Measurements from ENCODE around the gene HNRNPH2.

The HNRNPH2 gene

GRCh38 chrX:101407748-101408531 is at the start of gene HNRNPH2, which contains the start of gene GLA:
Gene HNRNPH2 (plus strand): TSS chrX:101408222. CDS start chrX:101411989, 3,767 bp downstream.
Gene GLA (minus strand): TSS chrX:101407925. CDS start chrX:101407903, 22 bp downstream.
- DNase-seq: peak; percentile 99

GRCh38 chrX:101359966-101360365 is 48.1 kb upstream of the HNRNPH2 start:
- DNase-seq: no peak

GRCh38 chrX:101360390-101360789 is 47.6 kb upstream of the HNRNPH2 start:
- DNase-seq: no peak

GRCh38 chrX:101362116-101362515 is 45.9 kb upstream of the HNRNPH2 start:
- DNase-seq: no peak

- DNase-seq: no peak
Measured at GRCh38 chrX:101362757-101363156, 45.3 kb upstream of the HNRNPH2 start.

GRCh38 chrX:101365301-101365795 is 42.7 kb upstream of the HNRNPH2 start:
- DNase-seq: no peak

- DNase-seq: no peak
Measured at GRCh38 chrX:101368800-101369199, 39.2 kb upstream of the HNRNPH2 start.

GRCh38 chrX:101369687-101370086 is 38.3 kb upstream of the HNRNPH2 start:
- no peak for DNase-seq

- no peak for DNase-seq
Measured at GRCh38 chrX:101370888-101371504, 37.0 kb upstream of the HNRNPH2 start.

- DNase-seq: no peak
Measured at GRCh38 chrX:101377547-101377946, 30.5 kb upstream of the HNRNPH2 start.

- no peak for DNase-seq
Measured at GRCh38 chrX:101383679-101384205, 24.3 kb upstream of the HNRNPH2 start.

GRCh38 chrX:101385026-101385684 is 22.9 kb upstream of the HNRNPH2 start:
- no peak for DNase-seq

- DNase-seq: no peak
Measured at GRCh38 chrX:101385795-101386541, 22.1 kb upstream of the HNRNPH2 start, which contains the start of gene BTK. Gene BTK (minus strand): TSS chrX:101386191. CDS start chrX:101375284, 10,907 bp downstream.

- no peak for DNase-seq
Measured at GRCh38 chrX:101386542-101386885, 21.5 kb upstream of the HNRNPH2 start.

- DNase-seq: no peak
Measured at GRCh38 chrX:101388604-101389003, 19.4 kb upstream of the HNRNPH2 start.

- peak; percentile 86 for DNase-seq
Measured at GRCh38 chrX:101390664-101391525, 17.1 kb upstream of the HNRNPH2 start, which contains the start of gene RPL36A. Gene RPL36A (plus strand): TSS chrX:101391011. CDS start chrX:101391044, 33 bp downstream.

- DNase-seq: no peak
Measured at GRCh38 chrX:101391831-101392230, 16.2 kb upstream of the HNRNPH2 start.

GRCh38 chrX:101393530-101394305 is 14.3 kb upstream of the HNRNPH2 start:
- no peak for DNase-seq

GRCh38 chrX:101394372-101394771 is 13.7 kb upstream of the HNRNPH2 start:
- DNase-seq: no peak

GRCh38 chrX:101395789-101396188 is 12.2 kb upstream of the HNRNPH2 start:
- DNase-seq: no peak

- no peak for DNase-seq
Measured at GRCh38 chrX:101397779-101398178, 10.2 kb upstream of the HNRNPH2 start.

All from NCI-H1436 treated with DMSO at 0.1 percent for 48 hours (cell line).